HG03045 (cell line): ENCODE measurements around the gene CATSPERB.
"Not testable (repeated sequence)": the region's sequence is repeated elsewhere in the genome, so short reads cannot be mapped to it uniquely, and the experiment has no call there.

Experiments used
- ATAC-seq: cut with Tn5 transposase; IDR thresholded peaks from one replicate; pipeline ENCODE4 v1.9.1; 2021; ENCODE audit warnings: mild to moderate bottlenecking, moderate library complexity; ENCODE audit not compliant: unreplicated experiment

CATSPERB gene

DNA sequence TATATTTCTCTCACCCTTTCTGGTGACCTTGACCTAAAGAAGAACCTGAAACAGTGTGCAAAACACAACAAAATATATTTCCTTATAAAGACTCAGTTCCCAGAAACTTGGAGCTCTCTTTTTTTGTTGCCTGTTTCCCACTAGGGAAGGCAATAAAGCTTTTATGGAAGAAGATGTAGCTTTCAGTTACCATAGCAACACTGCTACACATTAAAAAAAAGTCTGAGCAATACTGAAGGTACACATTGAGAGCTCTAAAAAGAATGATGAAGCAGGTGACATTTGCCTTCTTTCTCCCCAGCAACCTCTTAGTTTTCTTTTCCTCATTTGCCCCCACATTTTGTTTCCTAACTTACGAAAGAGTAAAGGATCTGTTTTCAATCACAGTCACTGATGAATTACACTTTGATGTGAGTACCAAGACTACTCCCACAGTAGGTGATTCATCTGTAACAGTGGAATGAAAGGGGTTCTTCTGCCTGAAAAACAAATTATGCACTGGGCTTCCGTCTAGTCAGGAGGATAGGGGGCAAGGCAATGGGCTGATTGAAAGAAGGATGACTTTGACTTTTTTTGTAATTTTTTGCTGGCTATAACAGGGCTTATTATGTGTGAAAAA, 1.1 kb upstream of the CATSPERB start:
- ATAC-seq = no peak

DNA sequence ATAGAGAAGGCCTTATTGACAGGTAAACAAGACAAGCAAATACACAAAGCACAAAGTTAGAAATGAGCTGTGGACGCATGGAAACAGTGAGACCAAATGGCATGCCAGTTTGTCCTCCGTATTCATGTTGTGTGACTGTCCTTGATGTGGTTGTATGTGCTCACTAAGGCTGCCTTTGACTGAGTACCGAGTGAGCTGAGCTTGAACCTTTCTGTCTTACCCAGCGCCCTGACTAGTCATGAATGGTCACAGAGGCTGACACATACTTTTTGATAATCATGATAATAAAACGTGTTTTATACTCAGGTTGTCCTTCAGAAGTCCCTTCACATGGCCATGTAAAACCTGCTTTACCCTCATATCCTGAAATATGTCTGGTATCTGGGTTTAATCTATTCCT, 553 bp upstream of the CATSPERB start:
- ATAC-seq = no peak

- ATAC-seq = no peak
These were observed 868 bp downstream of the CATSPERB start for GRCh38 chr14:91731018-91731417.

- no peak for ATAC-seq
These were observed 2.1 kb downstream of the CATSPERB start for GRCh38 chr14:91729756-91730155.

DNA sequence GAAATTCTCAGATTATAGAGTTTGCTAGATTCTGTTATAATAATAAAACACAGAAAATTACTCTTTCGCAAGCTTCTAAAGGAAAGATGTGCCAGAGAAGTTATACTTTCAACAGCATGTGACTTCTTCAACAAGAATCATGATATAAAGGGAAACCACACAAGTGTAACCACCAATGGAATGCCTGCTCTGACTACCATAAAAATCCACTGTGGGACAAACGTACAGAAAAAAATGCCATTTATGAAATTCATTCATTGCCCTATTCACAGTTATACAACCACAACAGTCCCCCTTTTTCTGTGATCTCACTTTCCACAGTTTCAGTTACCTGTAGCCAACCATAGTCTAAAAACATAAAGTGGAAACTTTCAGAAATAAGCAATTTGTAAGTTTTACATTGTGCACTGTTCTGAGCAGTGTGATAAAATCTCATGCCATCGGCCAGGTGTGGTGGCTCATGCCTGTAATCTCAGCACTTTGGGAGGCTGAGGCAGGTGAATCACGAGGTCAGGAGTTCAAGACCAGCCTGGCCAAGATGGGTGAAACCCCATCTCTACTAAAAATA, 3.2 kb downstream of the CATSPERB start:
- no peak for ATAC-seq

DNA sequence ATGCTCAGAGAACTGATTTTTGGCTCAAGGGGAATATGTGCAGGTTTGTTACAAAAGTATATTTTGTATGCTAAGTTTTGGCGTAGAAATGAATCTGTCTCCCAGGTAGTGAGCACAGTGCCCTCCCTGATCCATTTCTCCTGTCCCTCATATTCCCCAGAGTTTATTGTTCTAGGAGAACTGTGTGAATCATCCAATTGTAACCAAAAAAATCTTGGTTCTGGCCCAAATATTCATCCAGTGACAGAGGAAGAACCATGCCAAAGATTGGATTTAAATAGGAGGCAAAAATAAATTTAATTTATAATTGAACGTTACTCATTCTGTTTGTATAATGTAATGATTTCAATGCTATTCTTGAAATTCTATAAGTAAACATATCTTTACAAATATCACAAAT, 4.8 kb downstream of the CATSPERB start:
- ATAC-seq = no peak

GRCh38 chr14:91723501-91723900, 8.4 kb downstream of the CATSPERB start:
- ATAC-seq = no peak

- no peak for ATAC-seq
These were observed 9.5 kb downstream of the CATSPERB start for GRCh38 chr14:91722386-91722785.

DNA sequence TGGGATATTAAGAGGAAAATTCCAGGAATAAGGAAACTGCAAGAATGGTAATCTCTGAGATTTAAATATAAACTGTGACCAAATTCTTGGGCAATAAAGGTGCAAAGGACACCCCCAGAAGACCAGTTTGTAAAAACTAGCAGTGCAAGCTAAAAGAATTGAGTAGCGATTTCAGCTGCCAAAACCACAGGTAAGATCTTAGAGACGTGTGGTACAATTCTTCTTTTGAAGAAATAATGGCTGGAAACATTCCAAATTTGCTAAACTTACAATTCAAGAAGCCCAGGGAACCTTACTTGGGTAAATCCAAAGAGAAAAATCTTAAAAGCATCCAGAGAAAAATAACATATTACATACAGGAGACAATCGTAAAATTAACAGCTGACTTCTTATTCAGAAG, 12.0 kb downstream of the CATSPERB start:
- ATAC-seq = no peak

DNA sequence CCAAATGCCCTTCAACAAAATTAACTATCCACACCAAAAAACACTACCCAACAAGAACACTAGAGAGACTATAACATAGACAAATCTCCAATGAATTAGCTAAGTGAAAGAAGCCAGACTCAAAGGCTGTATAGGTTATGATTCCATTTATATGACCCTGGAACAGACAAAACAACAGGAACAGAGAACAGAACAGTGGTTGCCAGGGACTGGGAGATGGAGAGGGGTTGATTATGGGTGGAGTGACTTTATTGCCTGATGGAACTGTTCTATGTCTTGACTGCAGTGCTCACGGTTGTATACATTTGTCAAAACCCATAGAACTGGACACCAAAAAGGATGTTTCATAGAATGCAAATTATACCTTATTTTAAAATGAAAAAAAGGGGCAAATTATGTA, 14.9 kb downstream of the CATSPERB start:
- no peak for ATAC-seq

DNA sequence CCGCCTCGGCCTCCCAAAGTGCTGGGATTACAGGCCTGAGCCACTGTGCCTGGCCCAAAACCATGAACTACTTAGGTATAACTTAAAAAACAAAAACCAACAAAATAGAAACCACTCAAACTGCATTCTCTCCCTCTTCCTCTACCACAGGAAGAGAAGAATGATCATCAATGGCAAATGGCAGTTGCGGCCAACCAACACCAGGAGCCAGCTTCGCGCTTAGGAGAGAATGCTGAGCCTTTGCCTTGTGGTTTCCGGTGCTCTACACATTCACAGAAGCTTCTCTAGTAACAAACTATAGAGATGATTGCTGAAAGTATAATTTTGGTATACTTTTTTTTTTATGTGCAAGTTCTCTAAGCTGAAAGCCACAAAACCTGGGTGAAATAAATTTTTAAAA, 17.1 kb downstream of the CATSPERB start:
- ATAC-seq = no peak

DNA sequence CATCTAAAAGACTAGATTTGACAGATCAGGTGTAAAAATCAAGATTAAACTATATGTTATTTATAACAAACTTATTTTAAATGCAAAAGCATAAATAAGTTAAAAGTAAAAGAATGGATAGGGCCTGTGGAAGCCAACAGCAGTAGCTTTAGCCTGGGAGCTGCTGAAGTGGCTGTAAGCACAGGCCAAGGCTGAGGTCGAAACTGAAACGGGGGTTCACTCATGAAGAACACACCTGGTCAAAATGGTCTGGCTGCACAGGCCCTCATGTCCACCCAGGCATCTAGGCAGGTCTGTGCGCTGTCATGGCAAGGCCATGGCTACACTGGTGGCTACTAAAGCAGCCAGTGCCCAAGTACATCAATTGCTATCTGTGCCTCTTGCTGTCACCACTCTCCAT, 23.1 kb downstream of the CATSPERB start:
- no peak for ATAC-seq

- ATAC-seq = no peak
These were observed 24.9 kb downstream of the CATSPERB start for GRCh38 chr14:91706996-91707395.

GRCh38 chr14:91694643-91695042, 37.2 kb downstream of the CATSPERB start:
- ATAC-seq = no peak

DNA sequence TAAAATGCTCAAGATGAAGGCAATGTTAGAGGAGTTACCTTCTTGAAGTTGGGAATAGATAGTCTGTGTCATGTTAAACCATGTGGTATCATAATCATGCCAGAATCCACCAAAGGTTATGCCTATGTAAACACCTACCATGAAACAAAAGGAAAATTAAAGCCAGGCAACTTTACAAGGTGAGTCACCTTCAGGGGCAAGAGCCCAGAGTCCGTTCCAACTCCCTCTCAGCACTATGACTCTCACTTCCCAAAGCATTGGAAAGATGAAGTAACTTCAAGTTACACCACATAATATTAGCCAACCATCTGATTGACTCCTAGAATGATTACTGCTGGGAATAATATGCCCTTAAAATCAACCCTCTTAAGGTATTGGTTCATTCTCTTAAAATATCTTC, 38.5 kb downstream of the CATSPERB start:
- ATAC-seq = no peak

- ATAC-seq = no peak
These were observed 39.8 kb downstream of the CATSPERB start for GRCh38 chr14:91692075-91692474.

DNA sequence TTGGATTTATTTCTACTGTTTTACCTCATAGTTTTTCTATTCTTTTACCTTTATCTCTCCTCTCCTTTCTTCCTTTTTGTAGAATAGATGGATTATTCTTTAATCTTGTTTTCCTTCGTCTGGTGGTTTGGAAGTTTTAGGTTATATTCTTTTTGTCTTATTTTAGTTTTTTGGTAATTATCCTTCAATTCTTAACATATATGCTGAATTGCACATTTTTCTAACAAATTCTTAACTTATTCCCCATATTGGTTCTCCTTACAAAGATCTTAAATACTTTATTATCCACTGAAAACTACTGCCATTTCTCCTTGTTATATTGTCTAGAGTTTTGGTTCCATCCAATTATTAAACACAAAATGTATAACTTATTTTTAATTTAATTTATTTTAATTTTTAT, 42.3 kb downstream of the CATSPERB start:
- no peak for ATAC-seq

DNA sequence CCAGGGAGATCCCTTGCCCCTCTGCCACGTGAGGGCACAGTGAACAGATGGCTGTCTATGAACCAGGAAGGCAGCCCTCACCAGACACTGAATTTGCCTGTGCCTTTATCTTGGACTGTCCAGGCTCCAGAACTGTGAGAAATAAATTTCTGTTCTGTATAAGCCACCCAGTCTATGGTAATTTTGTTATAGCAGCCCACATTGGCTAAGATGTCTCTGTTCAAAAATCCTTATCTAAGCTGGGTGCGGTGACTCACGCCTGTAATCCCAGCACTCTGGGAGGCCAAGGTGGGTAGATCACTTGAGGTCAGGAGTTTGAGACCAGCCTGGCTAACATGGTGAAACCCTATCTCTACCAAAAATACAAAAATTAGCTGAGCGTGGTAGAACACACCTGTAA, 44.5 kb downstream of the CATSPERB start:
- ATAC-seq = not testable (repeated sequence)

- ATAC-seq = no peak
These were observed 46.3 kb downstream of the CATSPERB start for GRCh38 chr14:91685600-91685999.

GRCh38 chr14:91681893-91682563, 49.9 kb downstream of the CATSPERB start:
- ATAC-seq = no peak

DNA sequence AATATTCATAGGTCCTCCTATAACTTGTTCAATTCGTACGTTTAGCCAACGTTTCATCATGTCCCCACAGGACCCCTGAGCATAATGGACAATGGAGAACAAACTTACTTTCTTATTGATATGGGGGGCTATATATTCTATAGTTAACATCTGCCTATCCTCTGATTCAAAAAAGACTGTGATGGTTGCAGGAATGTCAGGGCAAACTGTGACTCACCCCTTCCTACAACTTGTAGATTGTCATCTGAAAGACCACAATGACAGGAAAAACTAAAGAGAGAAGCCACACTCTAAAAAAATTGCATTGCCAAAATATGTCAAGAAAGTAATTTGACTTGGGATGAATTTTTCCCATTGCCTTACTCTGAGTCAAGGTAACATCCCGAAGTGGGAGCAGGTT, 50.8 kb downstream of the CATSPERB start:
- ATAC-seq = no peak

DNA sequence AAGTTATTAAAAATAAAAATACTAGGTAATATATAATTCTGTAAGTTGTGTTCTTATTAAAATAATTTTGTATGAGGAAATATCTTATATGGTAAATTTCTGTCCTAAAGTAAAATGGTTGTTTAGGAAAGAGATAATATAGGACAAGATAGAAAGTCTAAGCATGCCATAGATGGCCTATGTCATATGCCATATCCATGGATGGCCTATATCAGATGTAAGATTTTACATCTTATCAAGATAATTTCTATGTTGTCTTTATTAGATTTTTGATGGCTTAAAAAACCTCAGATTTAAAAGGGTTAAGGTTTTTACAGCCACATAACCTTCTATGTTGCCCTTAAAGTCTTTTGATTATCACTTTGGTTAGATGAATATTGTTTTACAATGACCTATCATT, 52.6 kb downstream of the CATSPERB start:
- ATAC-seq = no peak

DNA sequence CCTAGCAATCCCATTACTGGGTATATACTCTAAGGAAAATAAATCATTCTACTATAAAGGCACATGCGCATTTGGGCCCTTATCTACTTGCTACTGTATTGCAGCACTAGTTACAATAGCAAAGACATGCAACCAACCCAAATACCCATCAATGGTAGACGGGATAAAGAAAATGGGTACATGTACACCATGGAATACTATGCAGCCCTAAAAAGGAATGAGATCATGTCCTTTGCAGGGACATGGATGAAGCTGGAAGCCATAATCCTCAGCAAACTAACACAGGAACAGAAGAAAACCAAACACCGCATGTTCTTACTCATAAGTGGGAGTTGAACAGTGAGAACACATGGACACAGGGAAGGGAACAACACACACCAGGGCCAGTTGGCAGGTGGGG, 54.2 kb downstream of the CATSPERB start:
- ATAC-seq = not testable (repeated sequence)
